Left lung (tissue), 10 donors: ENCODE data around the gene SYNE2. TPM values are rescaled to one million over a fixed set of nuclear protein-coding genes. Genes with fewer than 3 reads are reported as not detected.
"Not testable (repeated sequence)": the region's sequence is repeated elsewhere in the genome, so short reads cannot be mapped to it uniquely, and the experiment has no call there.

Experiments
- ATAC-seq: fragments of 200-7000 bp; cut with Tn5 transposase; one replicate; pipeline ENCODE4 v1.9.1; 2020; ENCODE audit warnings: moderate library complexity
- DNase-seq, 4 donors: peaks; one replicate each; pipeline ENCODE4 v3.0.0-alpha.2; 2013 to 2020
- H3K27ac ChIP-seq, 2 donors: fragments of 200-600 bp; sonication (generic) in 1 of 2; one replicate each; pipeline versions ENCODE4 v1.5.0 to v1.8.0; 2020 to 2021
- H3K27me3 ChIP-seq, 2 donors: fragments of 200-600 bp; sonication (generic) in 1 of 2; one replicate each; pipeline versions ENCODE4 v1.5.0 to v1.8.0; 2020 to 2021
- H3K36me3 ChIP-seq, 2 donors: fragments of 200-600 bp; sonication (generic) in 1 of 2; one replicate each; pipeline versions ENCODE4 v1.5.0 to v1.8.0; 2020 to 2021
- H3K4me1 ChIP-seq, 2 donors: fragments of 200-600 bp; one replicate each; pipeline ENCODE4 v1.8.0; 2021
- H3K4me3 ChIP-seq, 2 donors: fragments of 200-600 bp; sonication (generic) in 1 of 2; one replicate each; pipeline versions ENCODE4 v1.5.0 to v1.8.0; 2020 to 2021; ENCODE audit warnings: mild to moderate bottlenecking in 1 of 2
- H3K9me3 ChIP-seq, 2 donors: fragments of 200-600 bp; sonication (generic) in 1 of 2; one replicate each; pipeline versions ENCODE4 v1.5.0 to v1.8.0; 2020 to 2021
- intact Hi-C, 2 donors: fragments of 100-400 bp; cut with DNase I; formaldehyde crosslinking; loops; one replicate each; pipeline versions ENCODE4 v1.11.2 to v1.14.2; 2022
- polyA plus RNA-seq, 6 donors: library from polyadenylated mRNA; unstranded; fragments of 120-200 nt; gene quantifications; one replicate each; pipeline ENCODE4 v1.2.1, GENCODE V29; 2013; ENCODE audit not compliant: insufficient read length in 6 of 6
- total RNA-seq, 2 donors: library from RNA; stranded (reverse); fragmentation: NEBNext Ultra II Directional; extraction: Animal tissue kit (Norgen Biotek cat#: 25700); gene quantifications; one replicate each; pipeline ENCODE4 v1.2.1, GENCODE V29; 2021
- TF ChIP-seq, protein P1 (sequence below), 2 donors: fragments of 200-600 bp; sonication (generic) in 1 of 2; IDR thresholded peaks; one replicate each; pipeline versions ENCODE4 v1.5.0 to v1.8.0; 2021; ENCODE audit warnings: antibody characterized with exemption in 2 of 2
- donor health status: DM: no; HTN: yes; CAD: no.
- donor health status: DM: no; HTN: no; CAD: no.

Gene SYNE2
- total and polyA plus RNA-seq, 8 donors, result 59.6 to 109 (median 88.5) TPM

DNA sequence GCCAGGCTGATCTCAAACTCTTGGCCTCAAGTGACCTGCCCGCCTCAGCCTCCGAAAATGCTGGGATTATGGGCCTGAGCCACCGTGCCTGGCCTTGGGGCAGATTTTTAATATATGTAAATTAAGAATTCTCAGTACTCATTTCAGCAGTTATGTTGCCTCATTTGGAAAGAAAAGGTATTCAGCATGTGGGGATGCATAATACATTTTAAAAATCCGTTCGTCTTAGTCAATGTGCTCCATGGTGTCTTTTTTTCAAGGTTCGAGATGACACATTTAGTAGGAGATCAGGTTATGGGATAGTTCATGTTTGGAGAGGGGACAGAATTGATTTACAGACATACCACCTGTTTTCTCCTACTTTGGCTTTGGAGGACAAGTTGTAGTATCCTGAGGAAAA is 10.2 kb downstream of the SYNE2 start:
- H3K36me3 ChIP-seq, result no peaks in the 10 kb centered on the region
- DNase-seq, result no peak
- H3K9me3 ChIP-seq, result no peaks in the 10 kb centered on the region
- H3K27me3 ChIP-seq, result no peaks in the 10 kb centered on the region
- H3K4me1 ChIP-seq, result peaks cover 6 to 11% of the 10 kb centered on the region in 2 donors
- TF ChIP-seq, protein P1, sequence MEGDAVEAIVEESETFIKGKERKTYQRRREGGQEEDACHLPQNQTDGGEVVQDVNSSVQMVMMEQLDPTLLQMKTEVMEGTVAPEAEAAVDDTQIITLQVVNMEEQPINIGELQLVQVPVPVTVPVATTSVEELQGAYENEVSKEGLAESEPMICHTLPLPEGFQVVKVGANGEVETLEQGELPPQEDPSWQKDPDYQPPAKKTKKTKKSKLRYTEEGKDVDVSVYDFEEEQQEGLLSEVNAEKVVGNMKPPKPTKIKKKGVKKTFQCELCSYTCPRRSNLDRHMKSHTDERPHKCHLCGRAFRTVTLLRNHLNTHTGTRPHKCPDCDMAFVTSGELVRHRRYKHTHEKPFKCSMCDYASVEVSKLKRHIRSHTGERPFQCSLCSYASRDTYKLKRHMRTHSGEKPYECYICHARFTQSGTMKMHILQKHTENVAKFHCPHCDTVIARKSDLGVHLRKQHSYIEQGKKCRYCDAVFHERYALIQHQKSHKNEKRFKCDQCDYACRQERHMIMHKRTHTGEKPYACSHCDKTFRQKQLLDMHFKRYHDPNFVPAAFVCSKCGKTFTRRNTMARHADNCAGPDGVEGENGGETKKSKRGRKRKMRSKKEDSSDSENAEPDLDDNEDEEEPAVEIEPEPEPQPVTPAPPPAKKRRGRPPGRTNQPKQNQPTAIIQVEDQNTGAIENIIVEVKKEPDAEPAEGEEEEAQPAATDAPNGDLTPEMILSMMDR (IDR thresholded peaks at IDR 0.05), result no peak
- no peak overlapping the region for H3K4me3 ChIP-seq
- peak overlapping the region in 1 of 2 donors; percentile 80 for H3K27ac ChIP-seq
- ATAC-seq, result no peak
- intact Hi-C loops, result no loop called here

DNA sequence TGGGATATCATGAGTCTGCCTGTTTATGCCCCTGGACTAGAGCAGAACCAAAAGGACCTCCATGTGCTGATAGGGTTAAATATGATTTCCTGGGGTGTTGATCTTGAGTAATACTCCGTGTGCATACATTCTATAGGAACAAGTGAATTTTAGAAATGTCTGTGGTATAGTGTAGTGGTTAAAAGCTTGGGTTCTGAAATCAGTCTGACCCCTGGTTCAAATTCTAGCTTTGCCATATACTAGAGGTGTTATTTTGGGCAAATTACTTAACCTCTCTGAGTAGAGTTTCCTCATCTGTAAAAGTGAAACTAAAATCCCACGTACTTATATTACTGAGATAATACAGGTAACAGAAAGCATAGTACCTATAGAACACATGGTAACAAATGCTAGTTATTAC is 12.0 kb downstream of the SYNE2 start:
- Histone ChIP-seq H3K4me1 (peaks cover 11 to 26% of the 10 kb centered on the region in 2 donors), H3K27ac (peak overlapping the region; percentile 58 to 80)
- H3K9me3 ChIP-seq, H3K36me3 ChIP-seq, H3K27me3 ChIP-seq, intact Hi-C loops, DNase-seq, H3K4me3 ChIP-seq: not testable (repeated sequence)
- peak; percentile 63 for ATAC-seq

DNA sequence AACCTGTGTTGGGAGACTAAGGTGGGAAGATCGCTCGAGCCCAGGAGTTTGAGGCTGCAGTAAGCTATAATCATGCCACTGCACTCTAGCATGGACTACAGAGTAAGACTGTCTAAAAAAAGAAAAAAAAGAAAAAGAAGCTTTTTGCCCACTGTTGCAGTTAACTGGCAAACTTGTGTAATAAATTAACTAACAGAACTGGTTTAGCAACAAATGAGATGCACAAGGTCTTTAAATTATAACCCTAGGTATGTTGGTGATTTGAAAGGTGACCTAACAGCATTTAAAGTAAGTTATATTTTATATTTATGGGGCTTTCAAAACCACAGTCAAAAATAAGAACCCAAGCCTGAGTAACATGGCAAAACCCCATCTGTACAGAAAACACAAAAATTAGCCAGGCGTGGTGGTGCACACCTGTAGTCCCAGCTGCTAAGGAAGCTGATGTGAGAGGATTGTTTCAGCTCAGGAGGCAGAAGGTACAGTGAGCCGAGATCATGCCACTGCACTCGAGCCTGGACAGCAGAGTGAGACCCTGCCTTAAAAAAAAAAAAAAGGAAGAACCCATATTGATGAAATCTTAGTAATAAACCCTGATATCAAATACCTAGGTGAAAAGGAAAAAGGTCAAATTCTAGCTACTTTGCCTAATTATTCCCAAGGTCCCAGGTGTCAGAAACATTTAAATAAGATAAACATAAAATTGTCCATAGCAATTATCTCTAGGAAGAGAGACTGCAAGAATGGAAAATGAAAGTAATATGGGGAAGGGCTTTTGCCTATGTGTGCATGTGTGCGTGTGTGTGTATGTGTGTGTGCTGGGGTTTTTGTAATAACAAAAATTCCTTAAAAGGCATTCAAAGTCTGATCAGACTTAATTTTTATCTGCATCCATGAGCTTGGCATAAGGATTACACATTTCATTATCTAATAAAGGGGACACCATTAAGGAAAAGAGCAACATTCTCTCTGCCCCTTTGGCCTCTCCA is 15.4 kb downstream of the SYNE2 start:
- no peak for ATAC-seq
- Histone ChIP-seq H3K4me1 (peaks cover 11 to 25% of the 10 kb centered on the region in 2 donors), H3K4me3 (no peak overlapping the region), H3K27ac (peak overlapping the region in 1 of 2 donors; percentile 41), H3K36me3 (no peaks in the 10 kb centered on the region), H3K27me3 (no peaks in the 10 kb centered on the region), H3K9me3 (no peaks in the 10 kb centered on the region)
- TF ChIP-seq, protein P1 (IDR thresholded peaks at IDR 0.05), result no peak
- DNase-seq, result no peak
- intact Hi-C loops, result no loop called here

DNA sequence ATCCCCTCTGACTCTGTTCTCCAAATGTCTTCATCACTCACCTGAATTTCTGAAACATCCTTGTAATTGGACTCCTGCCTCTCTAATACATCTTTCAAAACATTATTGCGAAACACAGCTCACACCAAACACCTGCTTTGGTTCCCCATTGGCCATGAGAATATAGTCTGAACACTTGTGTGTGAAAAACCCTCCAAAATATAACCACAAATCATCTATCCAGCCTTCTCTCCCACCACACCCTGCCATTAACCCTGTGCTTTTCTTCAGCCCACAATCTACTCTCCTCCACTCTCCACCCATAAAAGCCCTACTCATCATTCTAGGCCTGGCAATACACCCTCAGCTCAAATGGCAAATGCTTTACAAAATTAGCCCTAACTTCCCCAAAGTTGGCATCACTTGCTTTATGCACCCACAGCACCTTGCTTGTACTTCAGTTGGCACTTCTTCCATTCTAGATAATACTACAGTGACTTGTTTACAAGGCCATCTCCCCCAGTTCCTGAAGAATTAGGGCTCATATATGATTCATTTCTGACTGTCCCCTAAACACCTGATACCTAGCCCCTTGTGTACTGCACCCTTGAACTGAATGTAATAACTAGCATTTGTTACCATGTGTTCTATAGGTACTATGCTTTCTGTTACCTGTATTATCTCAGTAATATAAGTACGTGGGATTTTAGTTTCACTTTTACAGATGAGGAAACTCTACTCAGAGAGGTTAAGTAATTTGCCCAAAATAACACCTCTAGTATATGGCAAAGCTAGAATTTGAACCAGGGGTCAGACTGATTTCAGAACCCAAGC is 17.3 kb downstream of the SYNE2 start:
- intact Hi-C loops, H3K9me3 ChIP-seq, DNase-seq, H3K27ac ChIP-seq, H3K36me3 ChIP-seq, H3K27me3 ChIP-seq, H3K4me3 ChIP-seq: not testable (repeated sequence)
- H3K4me1 ChIP-seq, result peaks cover 13 to 33% of the 10 kb centered on the region in 2 donors
- ATAC-seq, result peak; percentile 54

DNA sequence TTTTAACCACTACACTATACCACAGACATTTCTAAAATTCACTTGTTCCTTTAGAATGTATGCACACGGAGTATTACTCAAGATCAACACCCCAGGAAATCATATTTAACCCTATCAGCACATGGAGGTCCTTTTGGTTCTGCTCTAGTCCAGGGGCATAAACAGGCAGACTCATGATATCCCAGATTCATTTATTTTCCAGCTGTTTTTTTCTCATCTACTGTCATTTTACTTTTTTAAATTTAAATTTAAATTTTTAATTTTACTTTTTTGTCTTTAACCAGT is 17.9 kb downstream of the SYNE2 start:
- H3K36me3 ChIP-seq, ATAC-seq, intact Hi-C loops, H3K27ac ChIP-seq, H3K27me3 ChIP-seq, H3K4me3 ChIP-seq, DNase-seq, H3K9me3 ChIP-seq: not testable (repeated sequence)
- peaks cover 13 to 39% of the 10 kb centered on the region in 2 donors for H3K4me1 ChIP-seq

DNA sequence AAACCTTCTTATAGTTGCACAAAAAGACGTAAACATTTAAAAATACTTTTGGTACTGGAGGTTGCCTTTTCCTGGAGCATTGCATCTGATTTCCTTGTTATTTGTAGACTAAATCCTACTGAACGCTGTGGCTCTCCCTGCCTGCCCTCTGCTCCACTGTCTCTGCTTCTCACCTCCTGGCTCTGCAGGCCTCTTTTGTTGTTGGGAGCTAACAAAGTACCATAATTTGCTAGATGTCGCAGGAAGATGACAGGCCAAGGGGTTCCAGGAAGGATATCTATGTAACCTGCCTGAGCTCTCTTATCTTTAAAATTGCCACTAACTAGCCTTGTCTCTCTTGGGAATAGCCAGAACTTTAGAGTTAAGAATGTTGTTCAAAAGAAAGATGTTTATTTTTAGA is 21.4 kb downstream of the SYNE2 start:
- DNase-seq (no peak), ATAC-seq (no peak)
- Histone ChIP-seq H3K27ac (peak overlapping the region; percentile 33 to 60), H3K27me3 (no peaks in the 10 kb centered on the region), H3K9me3 (no peaks in the 10 kb centered on the region), H3K36me3 (no peaks in the 10 kb centered on the region), H3K4me3 (no peak overlapping the region), H3K4me1 (peaks cover 2 to 25% of the 10 kb centered on the region in 2 donors)
- TF ChIP-seq, protein P1 (IDR thresholded peaks at IDR 0.05), result no peak
- intact Hi-C loops, result no loop called here
